DOHH2 (cell line): ENCODE measurements around the gene ZNF581.

ENCODE experiments used
- H3F3A ChIP-seq: fragments of 200-600 bp; sonication (generic), shearing (Covaris generic); 2 replicates; pipeline ENCODE4 v1.6.0; 2016; ENCODE audit warnings: antibody characterized with exemption, mild to moderate bottlenecking; ENCODE audit not compliant: control insufficient read depth, insufficient read depth
- H3K27ac ChIP-seq: fragments of 200-600 bp; sonication (generic); 2 replicates; pipeline ENCODE4 v1.5.1; 2014; ENCODE audit warnings: low read depth, mild to moderate bottlenecking, low read length, moderate library complexity
- H3K27me3 ChIP-seq: fragments of 200-600 bp; sonication (generic); 2 replicates; pipeline ENCODE4 v1.6.1; 2014; ENCODE audit warnings: mild to moderate bottlenecking, low read length, mixed read lengths; ENCODE audit not compliant: control insufficient read depth
- H3K36me3 ChIP-seq: fragments of 200-600 bp; sonication (generic); 2 replicates; pipeline ENCODE4 v1.6.1; 2014; ENCODE audit warnings: mild to moderate bottlenecking, low read length, moderate library complexity, mixed read lengths; ENCODE audit not compliant: control insufficient read depth
- H3K4me1 ChIP-seq: fragments of 200-600 bp; sonication (generic); 2 replicates; pipeline ENCODE4 v1.6.1; 2014; ENCODE audit warnings: mild to moderate bottlenecking, low read length, mixed read lengths; ENCODE audit not compliant: control insufficient read depth
- H3K4me2 ChIP-seq: fragments of 200-600 bp; sonication (generic); 2 replicates; pipeline ENCODE4 v1.6.0; 2014; ENCODE audit warnings: mild to moderate bottlenecking, low read length, moderate library complexity
- H3K4me3 ChIP-seq: fragments of 200-600 bp; sonication (generic); 2 replicates; pipeline ENCODE4 v1.5.1; 2014; ENCODE audit warnings: mild to moderate bottlenecking, low read length, mixed read lengths
- H3K79me2 ChIP-seq: fragments of 200-600 bp; sonication (generic); 2 replicates; pipeline ENCODE4 v1.6.1; 2014; ENCODE audit warnings: mild to moderate bottlenecking, low read length, mixed read lengths; ENCODE audit not compliant: control insufficient read depth
- H3K9me2 ChIP-seq: fragments of 200-600 bp; sonication (generic); replicated peaks from 2 replicates; pipeline ENCODE4 v1.6.1; 2014; ENCODE audit warnings: mild to moderate bottlenecking, low read length, mixed read lengths; ENCODE audit not compliant: control insufficient read depth
- H3K9me3 ChIP-seq: fragments of 200-600 bp; sonication (generic); 2 replicates; pipeline ENCODE4 v1.6.1; 2014; ENCODE audit warnings: antibody characterized with exemption, low read length, mixed read lengths; ENCODE audit not compliant: control insufficient read depth, insufficient read depth
- H4K20me1 ChIP-seq: fragments of 200-600 bp; sonication (generic); 2 replicates; pipeline ENCODE4 v1.6.0; 2014; ENCODE audit warnings: low read depth, mild to moderate bottlenecking, antibody characterized with exemption, low read length, moderate library complexity; ENCODE audit not compliant: control insufficient read depth, insufficient read depth
- EZH2phosphoT487 ChIP-seq: fragments of 200-600 bp; sonication (generic); IDR thresholded peaks from 2 replicates; pipeline ENCODE4 v1.6.1; 2017; ENCODE audit warnings: borderline replicate concordance, mild to moderate bottlenecking, antibody characterized with exemption, low read length, moderate library complexity, mixed read lengths
- TF ChIP-seq, protein P1 (sequence below): fragments of 200-600 bp; sonication (generic); IDR thresholded peaks from one replicate; pipeline ENCODE4 v1.5.1; 2014; ENCODE audit warnings: antibody characterized with exemption, mild to moderate bottlenecking, low read depth, low read length; ENCODE audit not compliant: poor library complexity, severe bottlenecking

Gene ZNF581

DNA sequence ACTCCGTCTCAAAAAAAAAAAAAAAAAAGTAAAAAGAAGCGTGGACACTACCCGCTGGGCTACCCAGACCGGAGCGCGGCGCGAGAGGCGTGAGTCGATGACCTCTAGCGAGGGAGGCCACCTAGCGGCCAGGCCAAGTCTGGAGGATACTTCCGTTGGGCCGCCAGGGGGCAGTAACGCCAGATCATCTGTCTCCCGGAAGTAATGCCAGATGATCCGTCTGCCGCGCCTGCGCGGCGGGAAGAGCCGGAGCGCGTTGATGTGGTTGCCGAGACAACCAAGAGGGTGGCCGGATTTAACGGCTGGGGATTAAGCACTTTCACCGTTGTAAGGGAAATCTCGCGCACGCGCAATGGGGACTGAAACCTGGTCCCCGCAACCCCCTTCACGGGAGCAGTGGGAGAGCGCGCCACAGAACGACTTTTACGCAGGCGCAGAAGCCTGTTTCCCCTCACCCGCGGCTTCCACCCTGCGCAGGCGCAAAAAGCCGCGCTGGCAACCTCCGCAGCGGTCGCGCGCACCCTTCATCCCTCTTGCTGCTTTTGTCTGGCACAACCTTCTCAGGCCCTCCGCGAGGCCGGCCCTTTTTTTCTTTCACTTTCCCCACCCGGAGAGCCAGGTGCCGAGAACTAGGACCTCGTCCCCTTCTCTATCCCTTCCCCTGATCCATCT lies 10.3 kb downstream of the ZNF581 start:
- H3K4me1 ChIP-seq, result peaks cover 42% of the 10 kb centered on the region
- H3K27me3 ChIP-seq, result no peaks in the 10 kb centered on the region
- H4K20me1 ChIP-seq, result peaks cover 16% of the 10 kb centered on the region
- H3K9me2 ChIP-seq, result no peaks in the 10 kb centered on the region
- H3F3A ChIP-seq, result no peaks in the 10 kb centered on the region
- peaks cover 82% of the 10 kb centered on the region for H3K36me3 ChIP-seq
- no peaks in the 10 kb centered on the region for H3K9me3 ChIP-seq
- H3K27ac ChIP-seq, result peak overlapping the region; percentile 91
- TF ChIP-seq, protein P1, sequence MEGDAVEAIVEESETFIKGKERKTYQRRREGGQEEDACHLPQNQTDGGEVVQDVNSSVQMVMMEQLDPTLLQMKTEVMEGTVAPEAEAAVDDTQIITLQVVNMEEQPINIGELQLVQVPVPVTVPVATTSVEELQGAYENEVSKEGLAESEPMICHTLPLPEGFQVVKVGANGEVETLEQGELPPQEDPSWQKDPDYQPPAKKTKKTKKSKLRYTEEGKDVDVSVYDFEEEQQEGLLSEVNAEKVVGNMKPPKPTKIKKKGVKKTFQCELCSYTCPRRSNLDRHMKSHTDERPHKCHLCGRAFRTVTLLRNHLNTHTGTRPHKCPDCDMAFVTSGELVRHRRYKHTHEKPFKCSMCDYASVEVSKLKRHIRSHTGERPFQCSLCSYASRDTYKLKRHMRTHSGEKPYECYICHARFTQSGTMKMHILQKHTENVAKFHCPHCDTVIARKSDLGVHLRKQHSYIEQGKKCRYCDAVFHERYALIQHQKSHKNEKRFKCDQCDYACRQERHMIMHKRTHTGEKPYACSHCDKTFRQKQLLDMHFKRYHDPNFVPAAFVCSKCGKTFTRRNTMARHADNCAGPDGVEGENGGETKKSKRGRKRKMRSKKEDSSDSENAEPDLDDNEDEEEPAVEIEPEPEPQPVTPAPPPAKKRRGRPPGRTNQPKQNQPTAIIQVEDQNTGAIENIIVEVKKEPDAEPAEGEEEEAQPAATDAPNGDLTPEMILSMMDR, result peak; percentile 99
- no peak for TF ChIP-seq EZH2phosphoT487
- H3K4me2 ChIP-seq, result peak overlapping the region; percentile 82
- H3K4me3 ChIP-seq, result peak overlapping the region; percentile 96
- H3K79me2 ChIP-seq, result peaks cover 65% of the 10 kb centered on the region

- Histone ChIP-seq H3K4me1 (peaks cover 42% of the 10 kb centered on the region), H3F3A (no peaks in the 10 kb centered on the region), H3K27ac (peak overlapping the region; percentile 91), H3K27me3 (no peaks in the 10 kb centered on the region), H3K4me3 (peak overlapping the region; percentile 96), H3K79me2 (peaks cover 65% of the 10 kb centered on the region), H3K36me3 (peaks cover 82% of the 10 kb centered on the region), H4K20me1 (peaks cover 23% of the 10 kb centered on the region), H3K9me3 (no peaks in the 10 kb centered on the region), H3K9me2 (no peaks in the 10 kb centered on the region), H3K4me2 (peak overlapping the region; percentile 82)
- TF ChIP-seq, protein P1, result no peak
- TF ChIP-seq EZH2phosphoT487, result no peak
Measured at GRCh38 chr19:55654323-55654867, 10.9 kb downstream of the ZNF581 start.

- peak within 1 kb of the TSS; percentile 91 for H3K27ac ChIP-seq
- no peaks in the 10 kb centered on the region for H3F3A ChIP-seq
- H3K79me2 ChIP-seq, result peaks cover 66% of the 10 kb centered on the region
- peak within 1 kb of the TSS; percentile 96 for H3K4me3 ChIP-seq
- H3K27me3 ChIP-seq, result no peaks in the 10 kb centered on the region
- H3K4me2 ChIP-seq, result peak within 1 kb of the TSS; percentile 85
- H3K36me3 ChIP-seq, result peaks cover 82% of the 10 kb centered on the region
- H3K9me3 ChIP-seq, result no peaks in the 10 kb centered on the region
- H3K9me2 ChIP-seq, result no peaks in the 10 kb centered on the region
- peaks cover 24% of the 10 kb centered on the region for H4K20me1 ChIP-seq
- peaks cover 41% of the 10 kb centered on the region for H3K4me1 ChIP-seq
- no peak for TF ChIP-seq EZH2phosphoT487
- TF ChIP-seq, protein P1, result no peak
Measured at GRCh38 chr19:55654868-55655647, 11.6 kb downstream of the ZNF581 start, which contains the start of gene U2AF2. TSS of gene U2AF2 (plus strand) at chr19:55655035. CDS start at chr19:55655105, 70 bp downstream.
